Measurements from ENCODE around the gene IKBKG.

The IKBKG gene

DNA sequence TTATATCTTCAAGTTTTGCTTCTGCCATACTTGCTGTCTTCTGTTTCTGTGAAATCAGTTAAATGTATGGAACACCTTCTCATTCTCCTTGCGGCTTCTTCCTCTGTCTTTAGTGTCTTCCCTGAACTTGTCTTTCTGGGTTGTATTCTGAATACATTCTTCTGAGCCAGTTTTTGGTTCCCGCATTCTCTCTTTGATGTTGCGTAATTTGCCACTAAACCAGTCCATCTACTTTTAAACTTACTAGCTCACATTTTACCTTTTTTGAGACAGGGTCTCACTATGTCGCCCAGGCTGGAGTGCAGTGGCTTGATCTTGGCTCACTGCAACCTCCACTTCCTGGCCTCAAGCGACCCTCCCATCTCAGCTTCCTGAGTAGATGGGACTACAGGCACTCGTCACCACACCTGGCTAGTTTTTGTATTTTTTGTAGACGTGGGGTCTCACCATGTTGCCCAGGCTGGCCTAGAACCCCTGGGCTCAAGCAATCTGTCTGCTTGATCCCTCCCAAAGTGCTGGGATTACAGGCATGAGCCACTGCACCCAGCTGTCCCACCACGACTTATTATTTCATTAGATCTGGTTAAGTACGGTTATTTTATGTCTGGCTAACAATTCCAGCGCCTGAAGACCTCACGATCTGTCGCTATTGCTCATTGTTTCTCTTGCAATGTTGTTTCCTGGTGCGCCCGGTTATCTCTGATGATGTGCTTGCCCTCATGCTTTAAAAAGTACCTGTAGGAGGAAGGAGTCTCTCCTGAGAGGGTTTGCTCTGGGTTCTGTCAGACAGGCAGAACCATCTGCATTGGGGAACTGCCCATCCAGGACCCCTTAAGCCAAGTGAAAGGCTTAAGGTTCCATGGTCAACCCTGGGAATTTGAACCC is 21.6 kb upstream of the IKBKG start:
- POLR2A ChIA-PET: no interaction called here

DNA sequence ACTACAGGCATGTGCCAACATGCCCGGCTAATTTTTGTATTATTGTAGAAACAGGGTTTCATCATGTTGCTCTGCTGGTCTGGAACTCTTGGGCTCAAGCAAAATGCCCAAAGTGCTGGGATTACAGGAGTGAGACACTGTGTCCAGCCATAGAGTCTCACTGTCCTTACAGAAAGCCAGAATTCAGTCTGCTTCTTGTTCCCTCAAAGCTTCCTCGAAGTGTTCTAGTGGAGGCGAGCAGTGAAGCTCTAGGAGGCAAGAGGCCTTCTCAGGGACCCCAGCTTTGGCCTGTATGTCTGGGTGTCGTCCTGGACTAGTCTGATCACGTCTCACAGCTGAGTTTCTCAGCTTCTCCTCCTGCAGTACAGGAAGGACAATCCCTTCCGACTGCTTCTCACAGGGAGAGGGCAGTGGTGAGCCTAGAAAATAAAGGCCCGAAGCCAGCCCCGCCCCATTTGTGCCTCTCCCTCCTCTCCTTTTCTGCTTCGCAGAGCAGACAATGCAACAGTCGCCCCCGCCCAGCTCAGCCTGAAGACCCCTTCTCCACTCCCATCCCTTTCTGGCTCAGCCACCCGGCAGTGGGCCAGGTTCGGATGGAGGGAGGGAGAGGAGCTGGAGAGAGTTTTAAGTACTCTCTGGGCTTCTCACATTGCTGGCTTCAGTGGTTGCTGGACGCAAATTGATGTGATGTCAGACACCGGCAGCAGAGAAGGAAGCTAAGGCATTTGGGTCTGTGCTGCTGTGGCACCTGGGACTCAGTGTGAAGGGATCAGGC is 20.3 kb upstream of the IKBKG start:
- ChIA-PET POLR2A (no interaction called here), CTCF (interaction anchor here (0.7 to 2.6 kb wide), 23 partner anchors 9 to 461 kb away, joined by 3 to 27 read pairs (median 4); partner anchors contain the start of genes EMD and FLNA)
- TF ChIP-seq, protein P1, sequence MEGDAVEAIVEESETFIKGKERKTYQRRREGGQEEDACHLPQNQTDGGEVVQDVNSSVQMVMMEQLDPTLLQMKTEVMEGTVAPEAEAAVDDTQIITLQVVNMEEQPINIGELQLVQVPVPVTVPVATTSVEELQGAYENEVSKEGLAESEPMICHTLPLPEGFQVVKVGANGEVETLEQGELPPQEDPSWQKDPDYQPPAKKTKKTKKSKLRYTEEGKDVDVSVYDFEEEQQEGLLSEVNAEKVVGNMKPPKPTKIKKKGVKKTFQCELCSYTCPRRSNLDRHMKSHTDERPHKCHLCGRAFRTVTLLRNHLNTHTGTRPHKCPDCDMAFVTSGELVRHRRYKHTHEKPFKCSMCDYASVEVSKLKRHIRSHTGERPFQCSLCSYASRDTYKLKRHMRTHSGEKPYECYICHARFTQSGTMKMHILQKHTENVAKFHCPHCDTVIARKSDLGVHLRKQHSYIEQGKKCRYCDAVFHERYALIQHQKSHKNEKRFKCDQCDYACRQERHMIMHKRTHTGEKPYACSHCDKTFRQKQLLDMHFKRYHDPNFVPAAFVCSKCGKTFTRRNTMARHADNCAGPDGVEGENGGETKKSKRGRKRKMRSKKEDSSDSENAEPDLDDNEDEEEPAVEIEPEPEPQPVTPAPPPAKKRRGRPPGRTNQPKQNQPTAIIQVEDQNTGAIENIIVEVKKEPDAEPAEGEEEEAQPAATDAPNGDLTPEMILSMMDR (IDR thresholded peaks at IDR 0.05; ENCODE audit: control extremely low read depth, extremely low read depth, low read depth, missing control alignments): peak; percentile 43
- peak; percentile 67 for DNase-seq (ENCODE audit: extremely low spot score)

More for the DNA sequence above, 21.6 kb upstream of the IKBKG start:
- no peak for DNase-seq (ENCODE audit: extremely low spot score)
- TF ChIP-seq, protein P1 (IDR thresholded peaks at IDR 0.05; ENCODE audit: control extremely low read depth, extremely low read depth, low read depth, missing control alignments): no peak
- CTCF ChIA-PET: interaction anchor here (1.0 to 2.4 kb wide), 7 partner anchors 8 to 147 kb away, joined by 3 to 9 read pairs (median 6); partner anchors contain the start of gene EMD

- ChIA-PET POLR2A (no interaction called here), CTCF (interaction anchor here (0.7 to 2.6 kb wide), 2 partner anchors 10 to 154 kb away, joined by 3 to 27 read pairs; partner anchors contain the start of gene FLNA)
Observed at GRCh38 chrX:154529206-154529612, 18.2 kb upstream of the IKBKG start.

DNA sequence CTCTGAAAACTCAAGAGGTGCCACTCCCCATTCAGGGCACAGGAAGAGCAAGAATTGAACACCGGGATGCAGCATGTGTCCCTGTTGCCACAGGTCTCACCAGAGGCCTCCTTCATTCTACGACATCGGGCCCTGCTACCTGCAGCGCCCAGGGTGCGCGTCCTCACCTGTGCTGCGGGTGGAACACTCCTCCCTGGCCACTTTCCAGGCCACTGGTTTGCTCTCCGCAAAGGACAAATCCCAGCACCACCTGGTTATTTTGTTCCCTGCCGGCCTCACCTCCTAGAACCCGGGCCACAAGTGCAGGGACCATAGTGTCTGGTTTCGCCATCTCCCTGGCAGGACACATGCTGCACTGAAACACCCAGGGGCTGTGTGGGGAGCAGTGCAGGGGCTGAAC is 17.1 kb upstream of the IKBKG start:
- DNase-seq (ENCODE audit: extremely low spot score): no peak
- ChIA-PET POLR2A (no interaction called here), CTCF (no interaction called here)
- TF ChIP-seq, protein P1 (IDR thresholded peaks at IDR 0.05; ENCODE audit: control extremely low read depth, extremely low read depth, low read depth, missing control alignments): no peak

More at GRCh38 chrX:154529206-154529612, 18.2 kb upstream of the IKBKG start:
- DNase-seq (ENCODE audit: extremely low spot score): no peak
- TF ChIP-seq, protein P1 (IDR thresholded peaks at IDR 0.05; ENCODE audit: control extremely low read depth, extremely low read depth, low read depth, missing control alignments): no peak

- POLR2A ChIA-PET: no interaction called here
- no peak for DNase-seq (ENCODE audit: extremely low spot score)
- TF ChIP-seq, protein P1 (IDR thresholded peaks at IDR 0.05; ENCODE audit: control extremely low read depth, extremely low read depth, low read depth, missing control alignments): no peak
- CTCF ChIA-PET: interaction anchor here (7.8 kb wide), 1 partner anchor 158 kb away, joined by 61 read pairs; the partner anchor contains the start of gene FLNA
Observed at GRCh38 chrX:154531626-154532025, 15.8 kb upstream of the IKBKG start.

- no peak for DNase-seq (ENCODE audit: extremely low spot score)
- TF ChIP-seq, protein P1 (IDR thresholded peaks at IDR 0.05; ENCODE audit: control extremely low read depth, extremely low read depth, low read depth, missing control alignments): no peak
- CTCF ChIA-PET: interaction anchor here (1.0 to 7.8 kb wide), 2 partner anchors 149 to 159 kb away, joined by 3 to 61 read pairs; partner anchors contain the start of gene FLNA
- POLR2A ChIA-PET: interaction anchor here (0.6 kb wide), 1 partner anchor 30 kb away, joined by 3 read pairs; no protein-coding TSS in a partner anchor
Observed at GRCh38 chrX:154532690-154533089, 14.7 kb upstream of the IKBKG start.
